ENCODE results near the gene FIGNL2.

- TF ChIP-seq POLR2A (IDR thresholded peaks at IDR 0.05) (no peak), CTCF (IDR thresholded peaks at IDR 0.05) (no peak), POLR2AphosphoS5 (IDR thresholded peaks at IDR 0.05) (no peak)
These were observed 1.8 kb upstream of the FIGNL2 start for GRCh38 chr12:51850081-51850964.

All from breast epithelium (tissue), 3 donors.